ENCODE measurements around the gene CBLIF. TPM values are rescaled to one million over a fixed set of nuclear protein-coding genes. Genes with fewer than 3 reads are reported as not detected.

The CBLIF gene
- total and polyA plus RNA-seq, 2 of the 8 experiments (the other 6 are each of a cell fraction or from before 2014, with no cell fraction given), result not detected

- H3K4me2 ChIP-seq (ENCODE audit: insufficient read depth in 1 of 2, low read depth in 2 of 2, low read length in 2 of 2), result no peak overlapping the region
- WGBS, 2 experiments (ENCODE audit: extremely low coverage in 1 of 2, insufficient coverage in 1 of 2, insufficient read length in 1 of 2, insufficient replicate concordance in 2 of 2, low coverage in 1 of 2, low lambda C conversion rate in 2 of 2, missing lambda C conversion rate in 1 of 2), result 89% methylated on average over 1 of the region's 1 CpG; no CpG with 5 or more reads in 1 of the 2 experiments
- no peak overlapping the region for H2BK120ac ChIP-seq (replicated peaks; ENCODE audit: low read depth, low read length)
- 0 out of 2 replicates have a peak, but pooled peaks cover 3% of the 10 kb centered on the region for H3K79me1 ChIP-seq (ENCODE audit: low read depth, low read length)
- H3K27me3 ChIP-seq (replicated peaks in 1 of 4; ENCODE audit: control insufficient read depth in 3 of 4, extremely low read depth in 1 of 4, insufficient read depth in 3 of 4, low read length in 3 of 4), result no peaks in the 10 kb centered on the region
- no peak overlapping the region for H4K91ac ChIP-seq (replicated peaks; ENCODE audit: insufficient read length, low read length)
- ChIA-PET CTCF (ENCODE audit: partially characterized antibody) (interaction anchor here (1.3 to 4.6 kb wide), 2 partner anchors 11 to 52 kb away, joined by 4 to 23 read pairs; partner anchors contain the start of gene STX3), POLR2A (ENCODE audit: partially characterized antibody) (interaction anchor here (0.6 to 1.6 kb wide), 5 partner anchors 10 to 938 kb away, joined by 3 to 5 read pairs (median 3); no protein-coding TSS in a partner anchor)
- peaks cover 0 to 2% (median 0%) of the 10 kb centered on the region in 4 experiments; a peak in 2 of 7 replicates for H3K4me1 ChIP-seq (replicated peaks in 1 of 4; ENCODE audit: control insufficient read depth in 3 of 4, insufficient read depth in 4 of 4, low read length in 3 of 4)
- H2AFZ ChIP-seq (ENCODE audit: low read length), result no peak overlapping the region
- no peak for DNase-seq (ENCODE audit: low read depth in 1 of 2, low spot score in 2 of 2)
- H3K4me3 ChIP-seq (ENCODE audit: extremely low read depth in 1 of 4, insufficient read depth in 2 of 4, low read depth in 3 of 4, low read length in 4 of 4), result no peak overlapping the region
- H3K9ac ChIP-seq (replicated peaks in 1 of 4; ENCODE audit: extremely low read depth in 1 of 4, low read depth in 3 of 4, low read length in 3 of 4), result no peak overlapping the region
- H3K18ac ChIP-seq (ENCODE audit: extremely low read depth, low read length), result no peak overlapping the region
- no peak overlapping the region for H3K56ac ChIP-seq (replicated peaks; ENCODE audit: insufficient read length, low read depth, low read length)
- peaks cover 8 to 37% (median 30%) of the 10 kb centered on the region in 4 experiments for H3K36me3 ChIP-seq (ENCODE audit: control insufficient read depth in 2 of 4, insufficient read depth in 4 of 4, low read length in 3 of 4)
- no peak overlapping the region for H2BK5ac ChIP-seq (ENCODE audit: low read depth, low read length)
- no peak overlapping the region for H4K8ac ChIP-seq (ENCODE audit: extremely low read depth, insufficient read depth, low read length)
- peaks cover 0 to 3% of the 10 kb centered on the region in 2 experiments for H4K20me1 ChIP-seq (replicated peaks in 1 of 2; ENCODE audit: control insufficient read depth in 1 of 2, insufficient read depth in 2 of 2, low read length in 2 of 2)
- H2BK20ac ChIP-seq (ENCODE audit: low read length), result no peak overlapping the region
- no peak overlapping the region for H2AK5ac ChIP-seq (ENCODE audit: low read depth, low read length)
- H2BK15ac ChIP-seq (ENCODE audit: low read length), result no peak overlapping the region
- TF ChIP-seq RAD21 (IDR thresholded peaks at IDR 0.05 in 1 of 2, conservative IDR thresholded peaks at IDR 0.05 in 1 of 2; ENCODE audit: low read depth in 2 of 2, low read length in 2 of 2), result no peak
- no peak for TF ChIP-seq GABPA (IDR thresholded peaks at IDR 0.05; ENCODE audit: borderline replicate concordance, insufficient read depth, low read length)
- TF ChIP-seq POLR2AphosphoS5 (IDR thresholded peaks at IDR 0.05; ENCODE audit: low read depth, low read length), result 0 out of 2 replicates have a peak, but pooled peaks have one; percentile 31
- H3K79me2 ChIP-seq (ENCODE audit: control insufficient read depth in 1 of 2, insufficient read depth in 2 of 2, low read length in 2 of 2), result peaks cover 0 to 11% of the 10 kb centered on the region in 2 experiments; a peak in 2 of 4 replicates
- no peak overlapping the region for H3K27ac ChIP-seq (ENCODE audit: low read depth, low read length)
- H3K14ac ChIP-seq (ENCODE audit: insufficient read length), result no peak overlapping the region
- H4K5ac ChIP-seq (ENCODE audit: insufficient read length, low read depth, low read length), result no peak overlapping the region
- no peak overlapping the region for H2BK12ac ChIP-seq (ENCODE audit: low read depth, low read length)
- H3K23me2 ChIP-seq (ENCODE audit: low read depth, low read length), result 0 out of 2 replicates have a peak, but pooled peaks cover 4% of the 10 kb centered on the region
- no peaks in the 10 kb centered on the region for H3K9me3 ChIP-seq (ENCODE audit: insufficient read depth in 2 of 2, low read depth in 1 of 2, low read length in 1 of 2)
- no peak overlapping the region for H3K4ac ChIP-seq (replicated peaks; ENCODE audit: insufficient read length, low read depth, low read length)
- FAIRE-seq, result no peak
- H3K23ac ChIP-seq (ENCODE audit: insufficient read length), result no peak overlapping the region
Measured at GRCh38 chr11:59807047-59807610, 38.2 kb downstream of the CBLIF start.

All from H1 (cell line).